Measurements from ENCODE around the gene P3H3.

The P3H3 gene

GRCh38 chr12:6826734-6827436, 1.3 kb upstream of the P3H3 start:
- no peak for FAIRE-seq

GRCh38 chr12:6827437-6827911, 733 bp upstream of the P3H3 start:
- FAIRE-seq = peak; percentile 97

GRCh38 chr12:6828781-6829535, 751 bp downstream of the P3H3 start:
- no peak for FAIRE-seq

GRCh38 chr12:6829536-6830220, 1.5 kb downstream of the P3H3 start:
- no peak for FAIRE-seq

GRCh38 chr12:6830286-6830890, 2.2 kb downstream of the P3H3 start:
- no peak for FAIRE-seq

GRCh38 chr12:6830999-6831398, 2.8 kb downstream of the P3H3 start:
- FAIRE-seq = no peak

GRCh38 chr12:6831450-6831995, 3.3 kb downstream of the P3H3 start:
- FAIRE-seq = no peak

GRCh38 chr12:6832125-6832524, 3.9 kb downstream of the P3H3 start:
- no peak for FAIRE-seq

GRCh38 chr12:6833189-6833890, 5.1 kb downstream of the P3H3 start:
- no peak for FAIRE-seq

- FAIRE-seq = no peak
Measured at GRCh38 chr12:6834254-6834653, 6.0 kb downstream of the P3H3 start.

GRCh38 chr12:6834873-6835272, 6.7 kb downstream of the P3H3 start:
- FAIRE-seq = no peak

- no peak for FAIRE-seq
Measured at GRCh38 chr12:6836851-6837250, 8.6 kb downstream of the P3H3 start.

- FAIRE-seq = no peak
Measured at GRCh38 chr12:6837370-6838060, 9.3 kb downstream of the P3H3 start.

- no peak for FAIRE-seq
Measured at GRCh38 chr12:6838854-6839253, 10.6 kb downstream of the P3H3 start.

GRCh38 chr12:6839482-6840201, 11.4 kb downstream of the P3H3 start:
- FAIRE-seq = no peak

- FAIRE-seq = no peak
Measured at GRCh38 chr12:6840330-6840729, 12.1 kb downstream of the P3H3 start.

- FAIRE-seq = no peak
Measured at GRCh38 chr12:6840761-6841515, 12.7 kb downstream of the P3H3 start, which contains the start of gene GNB3. TSS of gene GNB3 (plus strand) at chr12:6840925. CDS start at chr12:6841288, 363 bp downstream.

- no peak for FAIRE-seq
Measured at GRCh38 chr12:6842075-6842474, 13.9 kb downstream of the P3H3 start.

- FAIRE-seq = no peak
Measured at GRCh38 chr12:6843118-6843902, 15.1 kb downstream of the P3H3 start.

All from G401.6 (cell line).